Parathyroid adenoma (tissue), 2 donors: ENCODE measurements around the gene PANK3.

Source experiments
- H2AFZ ChIP-seq: fragments of 300-600 bp; sonication (generic); one replicate; pipeline ENCODE4 v1.7.0; 2017; ENCODE audit warnings: antibody characterized with exemption, mild to moderate bottlenecking
- H3K27ac ChIP-seq: fragments of 300-600 bp; sonication (generic); one replicate; pipeline ENCODE4 v1.7.0; 2017
- H3K27me3 ChIP-seq: fragments of 300-600 bp; sonication (generic); one replicate; pipeline ENCODE4 v1.7.0; 2017; ENCODE audit warnings: low read length; ENCODE audit not compliant: control insufficient read depth, insufficient read depth
- H3K36me3 ChIP-seq: fragments of 300-600 bp; sonication (generic); one replicate; pipeline ENCODE4 v1.7.0; 2017; ENCODE audit warnings: low read length; ENCODE audit not compliant: control insufficient read depth, insufficient read depth
- H3K4me1 ChIP-seq: fragments of 300-600 bp; sonication (generic); one replicate; pipeline ENCODE4 v1.7.0; 2017; ENCODE audit warnings: control low read depth
- H3K4me2 ChIP-seq: fragments of 300-600 bp; sonication (generic); one replicate; pipeline ENCODE4 v1.7.0; 2017; ENCODE audit warnings: low read length
- H3K4me3 ChIP-seq: fragments of 300-600 bp; sonication (generic); one replicate; pipeline ENCODE4 v1.7.0; 2017; ENCODE audit warnings: low read depth, low read length
- H3K79me2 ChIP-seq: fragments of 300-600 bp; sonication (generic); one replicate; pipeline ENCODE4 v1.7.0; 2017; ENCODE audit warnings: control low read depth
- H3K9ac ChIP-seq: fragments of 300-600 bp; sonication (generic); one replicate; pipeline ENCODE4 v1.7.0; 2017; ENCODE audit warnings: mild to moderate bottlenecking
- H3K9me3 ChIP-seq: fragments of 300-600 bp; sonication (generic); one replicate; pipeline ENCODE4 v1.7.0; 2017; ENCODE audit warnings: low read length; ENCODE audit not compliant: control insufficient read depth
- TF ChIP-seq, protein P1 (sequence below): fragments of 300-600 bp; sonication (generic); IDR thresholded peaks from one replicate; pipeline ENCODE4 v1.7.0; 2017; ENCODE audit warnings: antibody characterized with exemption, mild to moderate bottlenecking
- donor health status: primary hyperparathyroidism.

Gene PANK3

DNA sequence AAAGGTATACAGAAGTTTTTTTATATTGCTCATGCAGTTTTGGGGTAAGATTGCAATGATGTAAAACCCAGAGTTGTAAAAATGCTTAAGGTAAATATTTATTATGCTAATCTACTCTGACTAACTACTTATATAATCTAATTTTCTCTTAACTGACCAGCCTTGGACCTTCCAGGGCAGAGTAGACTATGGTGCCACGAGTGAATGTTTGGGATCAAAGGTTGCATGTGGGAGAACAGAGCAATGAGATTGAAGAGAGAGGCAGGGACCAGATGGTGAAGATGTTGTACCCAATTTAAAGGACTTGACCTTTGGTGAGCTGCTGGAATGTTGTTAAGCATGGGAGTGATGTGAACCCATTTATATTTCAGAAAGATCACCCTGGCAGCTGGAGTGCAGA is 34.8 kb upstream of the PANK3 start:
- Histone ChIP-seq H3K27me3 (no peaks in the 10 kb centered on the region), H3K27ac (no peak overlapping the region), H3K79me2 (no peaks in the 10 kb centered on the region), H3K9ac (no peak overlapping the region), H2AFZ (no peak overlapping the region), H3K36me3 (no peaks in the 10 kb centered on the region), H3K4me2 (no peak overlapping the region), H3K4me1 (peaks cover 7% of the 10 kb centered on the region), H3K4me3 (no peak overlapping the region), H3K9me3 (no peaks in the 10 kb centered on the region)
- TF ChIP-seq, protein P1, sequence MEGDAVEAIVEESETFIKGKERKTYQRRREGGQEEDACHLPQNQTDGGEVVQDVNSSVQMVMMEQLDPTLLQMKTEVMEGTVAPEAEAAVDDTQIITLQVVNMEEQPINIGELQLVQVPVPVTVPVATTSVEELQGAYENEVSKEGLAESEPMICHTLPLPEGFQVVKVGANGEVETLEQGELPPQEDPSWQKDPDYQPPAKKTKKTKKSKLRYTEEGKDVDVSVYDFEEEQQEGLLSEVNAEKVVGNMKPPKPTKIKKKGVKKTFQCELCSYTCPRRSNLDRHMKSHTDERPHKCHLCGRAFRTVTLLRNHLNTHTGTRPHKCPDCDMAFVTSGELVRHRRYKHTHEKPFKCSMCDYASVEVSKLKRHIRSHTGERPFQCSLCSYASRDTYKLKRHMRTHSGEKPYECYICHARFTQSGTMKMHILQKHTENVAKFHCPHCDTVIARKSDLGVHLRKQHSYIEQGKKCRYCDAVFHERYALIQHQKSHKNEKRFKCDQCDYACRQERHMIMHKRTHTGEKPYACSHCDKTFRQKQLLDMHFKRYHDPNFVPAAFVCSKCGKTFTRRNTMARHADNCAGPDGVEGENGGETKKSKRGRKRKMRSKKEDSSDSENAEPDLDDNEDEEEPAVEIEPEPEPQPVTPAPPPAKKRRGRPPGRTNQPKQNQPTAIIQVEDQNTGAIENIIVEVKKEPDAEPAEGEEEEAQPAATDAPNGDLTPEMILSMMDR, result no peak

DNA sequence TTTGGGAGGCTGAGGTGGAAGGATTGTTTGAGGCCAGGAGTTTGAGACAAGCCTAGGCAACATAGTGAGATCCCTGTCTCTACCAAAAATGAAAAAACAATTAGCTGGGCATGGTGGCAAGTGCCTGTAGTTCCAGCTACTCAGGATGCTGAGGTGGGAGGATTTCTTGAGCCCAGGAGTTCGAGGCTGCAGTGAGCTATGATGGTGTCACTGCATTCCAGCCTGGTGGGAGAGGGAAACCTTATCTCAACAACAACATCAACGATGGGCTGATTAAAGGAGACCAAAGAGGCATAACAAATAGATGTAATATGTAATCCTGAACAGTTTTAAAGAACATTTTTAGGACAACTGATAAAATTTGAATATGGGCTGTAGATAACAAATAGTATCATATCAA is 34.2 kb upstream of the PANK3 start:
- Histone ChIP-seq H3K27me3 (no peaks in the 10 kb centered on the region), H3K4me3 (no peak overlapping the region), H3K9me3 (no peaks in the 10 kb centered on the region), H2AFZ (peak overlapping the region; percentile 74), H3K79me2 (no peaks in the 10 kb centered on the region), H3K4me2 (no peak overlapping the region), H3K27ac (peak overlapping the region; percentile 22), H3K4me1 (peaks cover 9% of the 10 kb centered on the region), H3K36me3 (no peaks in the 10 kb centered on the region), H3K9ac (no peak overlapping the region)
- TF ChIP-seq, protein P1, result no peak

DNA sequence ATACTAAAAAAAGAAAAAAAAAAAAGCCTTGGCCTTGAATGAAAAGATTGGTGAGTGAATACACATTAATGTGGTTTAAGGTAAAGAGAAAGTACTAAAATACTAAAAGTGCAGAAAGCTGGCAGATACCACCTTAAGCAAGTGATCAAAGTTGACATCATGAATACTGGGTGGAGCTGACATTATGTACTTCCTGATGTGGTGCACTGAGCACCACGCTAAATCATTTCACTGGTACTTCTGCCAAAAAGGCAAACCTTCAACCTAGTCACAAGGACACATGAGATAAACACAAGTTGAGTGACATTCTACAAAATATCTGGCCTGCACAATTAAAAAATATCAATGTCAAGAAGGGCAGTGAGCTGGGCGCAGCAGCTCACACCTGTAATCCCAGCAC is 33.8 kb upstream of the PANK3 start:
- Histone ChIP-seq H3K27ac (peak overlapping the region; percentile 22), H3K4me2 (no peak overlapping the region)

DNA sequence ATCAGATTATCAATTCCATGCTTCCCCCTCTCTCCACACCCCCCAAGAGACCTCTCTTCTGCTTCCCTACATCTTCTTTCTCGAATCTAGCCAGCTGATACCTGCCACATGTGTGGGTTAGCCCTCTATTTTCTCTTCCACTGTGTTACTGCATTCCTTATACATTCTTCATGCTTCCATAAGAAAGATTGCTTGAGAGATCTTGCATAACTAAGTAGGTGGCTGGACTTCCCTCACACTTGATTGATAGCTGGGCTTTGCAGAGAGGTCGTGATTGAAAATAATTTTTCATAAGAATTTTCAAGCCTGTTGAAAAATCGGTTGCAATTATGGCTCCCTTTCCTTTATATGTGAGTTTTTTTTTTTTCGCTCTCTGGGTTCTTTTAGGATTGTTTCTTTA is 33.0 kb upstream of the PANK3 start:
- Histone ChIP-seq H3K27ac (no peak overlapping the region), H3K4me1 (peaks cover 10% of the 10 kb centered on the region), H3K79me2 (no peaks in the 10 kb centered on the region), H3K36me3 (no peaks in the 10 kb centered on the region), H3K9ac (no peak overlapping the region), H3K4me2 (no peak overlapping the region), H3K27me3 (no peaks in the 10 kb centered on the region), H3K4me3 (no peak overlapping the region), H2AFZ (no peak overlapping the region), H3K9me3 (no peaks in the 10 kb centered on the region)
- TF ChIP-seq, protein P1, result no peak

More for the DNA sequence above, 33.8 kb upstream of the PANK3 start:
- Histone ChIP-seq H3K4me1 (peaks cover 10% of the 10 kb centered on the region), H3K9me3 (no peaks in the 10 kb centered on the region), H2AFZ (peak overlapping the region; percentile 74), H3K4me3 (no peak overlapping the region), H3K36me3 (no peaks in the 10 kb centered on the region), H3K27me3 (no peaks in the 10 kb centered on the region), H3K9ac (no peak overlapping the region), H3K79me2 (no peaks in the 10 kb centered on the region)
- TF ChIP-seq, protein P1, result no peak

DNA sequence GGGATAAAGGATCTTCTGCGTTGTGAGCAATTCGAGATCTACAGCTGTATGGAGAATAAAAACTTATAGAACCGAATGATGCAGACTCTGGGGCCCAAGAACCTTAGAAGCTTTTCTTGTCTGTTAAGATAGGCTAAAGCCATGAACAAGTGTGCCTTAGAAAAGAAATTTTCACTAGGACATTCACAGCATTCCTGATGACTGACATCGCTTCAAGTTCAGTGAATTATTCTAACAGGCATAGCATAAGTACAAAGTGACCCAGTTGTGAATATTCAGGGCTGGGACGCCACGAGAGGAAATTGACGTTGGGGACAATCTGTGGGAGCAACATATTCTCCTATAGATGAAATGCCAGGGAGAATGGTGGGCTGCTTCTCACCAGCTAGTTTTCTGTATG is 32.0 kb upstream of the PANK3 start:
- Histone ChIP-seq H3K9me3 (no peaks in the 10 kb centered on the region), H3K27ac (no peak overlapping the region)

More for the DNA sequence above, 32.0 kb upstream of the PANK3 start:
- Histone ChIP-seq H3K27me3 (no peaks in the 10 kb centered on the region), H3K79me2 (no peaks in the 10 kb centered on the region), H3K9ac (no peak overlapping the region), H3K36me3 (no peaks in the 10 kb centered on the region), H2AFZ (no peak overlapping the region), H3K4me3 (no peak overlapping the region), H3K4me1 (peaks cover 12% of the 10 kb centered on the region), H3K4me2 (no peak overlapping the region)
- TF ChIP-seq, protein P1, result no peak
